ENCODE data around the gene DLG3. TPM values are rescaled to one million over a fixed set of nuclear protein-coding genes. Genes with fewer than 3 reads are reported as not detected.
"Not testable (repeated sequence)": the region's sequence is repeated elsewhere in the genome, so short reads cannot be mapped to it uniquely, and the experiment has no call there.

The DLG3 gene
- total and polyA plus RNA-seq, 4 donors: 0.57 to 6.5 (median 1.7) TPM

GRCh38 chrX:70508296-70508911 lies 63.8 kb downstream of the DLG3 start (continued):
- TF ChIP-seq SP1 (IDR thresholded peaks at IDR 0.05) (no peak), NR2F2 (IDR thresholded peaks at IDR 0.05) (no peak), TAF1 (conservative IDR thresholded peaks at IDR 0.05) (no peak), GABPA (IDR thresholded peaks at IDR 0.05 in 1 of 2, conservative IDR thresholded peaks at IDR 0.05 in 1 of 2) (no peak), RXRA (IDR thresholded peaks at IDR 0.05) (no peak), FOXA1 (IDR thresholded peaks at IDR 0.05) (no peak)

GRCh38 chrX:70509078-70509477 lies 64.4 kb downstream of the DLG3 start:
- Histone ChIP-seq H3K4me3 (ENCODE audit: low read depth in 1 of 3, low read length in 3 of 3) (no peak overlapping the region), H3K9me3 (ENCODE audit: control insufficient read depth in 4 of 4, low read length in 3 of 4) (no peaks in the 10 kb centered on the region), H3K27me3 (ENCODE audit: control insufficient read depth in 4 of 4, insufficient read depth in 4 of 4, low read length in 3 of 4) (no peaks in the 10 kb centered on the region), H3K4me1 (ENCODE audit: control insufficient read depth in 4 of 4, insufficient read depth in 4 of 4, low read length in 3 of 4) (no peaks in the 10 kb centered on the region), H3K36me3 (ENCODE audit: control insufficient read depth in 4 of 4, insufficient read depth in 3 of 4, low read depth in 1 of 4, low read length in 3 of 4) (no peaks in the 10 kb centered on the region), H3K27ac (ENCODE audit: low read depth in 1 of 2, low read length in 2 of 2) (no peak overlapping the region), H3K9ac (ENCODE audit: low read depth in 1 of 2, low read length in 2 of 2) (no peak overlapping the region)
- 68% methylated on average over 4 of the region's 4 CpGs for WGBS
- TF ChIP-seq CTCF (IDR thresholded peaks at IDR 0.05; ENCODE audit: low read depth, low read length, missing input control) (no peak), FOXA2 (IDR thresholded peaks at IDR 0.05) (no peak), FOXA1 (IDR thresholded peaks at IDR 0.05) (no peak), EGR1 (IDR thresholded peaks at IDR 0.05; ENCODE audit: low read depth in 2 of 2) (no peak), NR2F2 (IDR thresholded peaks at IDR 0.05) (no peak), MAX (IDR thresholded peaks at IDR 0.05) (no peak), SP1 (IDR thresholded peaks at IDR 0.05) (no peak), HNF4A (conservative IDR thresholded peaks at IDR 0.05) (no peak), RXRA (IDR thresholded peaks at IDR 0.05) (no peak), HNF4G (IDR thresholded peaks at IDR 0.05) (no peak), TAF1 (conservative IDR thresholded peaks at IDR 0.05) (no peak), JUND (IDR thresholded peaks at IDR 0.05) (no peak), RAD21 (IDR thresholded peaks at IDR 0.05) (no peak)
- DNase-seq (ENCODE audit: low spot score): no peak

- not testable (repeated sequence) for H3K4me1 ChIP-seq (ENCODE audit: control insufficient read depth in 4 of 4, insufficient read depth in 4 of 4, low read length in 3 of 4); H3K27me3 ChIP-seq (ENCODE audit: control insufficient read depth in 4 of 4, insufficient read depth in 4 of 4, low read length in 3 of 4); H3K4me3 ChIP-seq (ENCODE audit: low read depth in 1 of 3, low read length in 3 of 3); H3K27ac ChIP-seq (ENCODE audit: low read depth in 1 of 2, low read length in 2 of 2); H3K36me3 ChIP-seq (ENCODE audit: control insufficient read depth in 4 of 4, insufficient read depth in 3 of 4, low read depth in 1 of 4, low read length in 3 of 4); DNase-seq (ENCODE audit: low spot score); H3K9me3 ChIP-seq (ENCODE audit: control insufficient read depth in 4 of 4, low read length in 3 of 4); H3K9ac ChIP-seq (ENCODE audit: low read depth in 1 of 2, low read length in 2 of 2)
- WGBS: 94% methylated on average over 4 of the region's 4 CpGs
Measured at GRCh38 chrX:70515270-70515669, 70.6 kb downstream of the DLG3 start.

- not testable (repeated sequence) for H3K4me1 ChIP-seq (ENCODE audit: control insufficient read depth in 4 of 4, insufficient read depth in 4 of 4, low read length in 3 of 4); H3K9ac ChIP-seq (ENCODE audit: low read depth in 1 of 2, low read length in 2 of 2); H3K36me3 ChIP-seq (ENCODE audit: control insufficient read depth in 4 of 4, insufficient read depth in 3 of 4, low read depth in 1 of 4, low read length in 3 of 4); H3K4me3 ChIP-seq (ENCODE audit: low read depth in 1 of 3, low read length in 3 of 3); H3K27me3 ChIP-seq (ENCODE audit: control insufficient read depth in 4 of 4, insufficient read depth in 4 of 4, low read length in 3 of 4); H3K9me3 ChIP-seq (ENCODE audit: control insufficient read depth in 4 of 4, low read length in 3 of 4); DNase-seq (ENCODE audit: low spot score); H3K27ac ChIP-seq (ENCODE audit: low read depth in 1 of 2, low read length in 2 of 2)
- WGBS: 100% methylated on average over 1 of the region's 1 CpG
Measured at GRCh38 chrX:70515692-70516091, 71.1 kb downstream of the DLG3 start.
